Dedifferentiated amniotic fluid mesenchymal stem cell (primary cell): ENCODE measurements around the gene TRIM52.

Experiments used
- DNase-seq: peaks from one replicate; pipeline ENCODE4 v3.0.0-alpha.2; 2016; ENCODE audit errors: extremely low spot score

TRIM52 gene

DNA sequence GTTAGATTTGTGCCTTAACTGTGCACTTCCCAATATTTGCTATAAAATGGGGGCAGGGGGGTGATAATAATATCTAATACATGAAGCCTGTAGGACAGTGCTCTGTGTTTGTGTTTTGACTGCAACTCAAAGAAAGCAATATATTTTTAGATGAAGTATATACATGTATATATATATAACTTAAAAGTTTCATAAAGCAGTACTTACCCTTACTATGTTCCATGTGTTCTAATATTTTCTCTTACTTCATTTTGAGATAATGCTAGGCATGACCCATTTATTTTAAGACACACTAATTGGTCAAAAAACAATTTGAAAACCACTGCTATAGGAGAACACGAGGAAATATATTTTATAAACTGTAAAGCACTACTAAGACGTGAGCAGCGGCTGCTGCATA lies 2.4 kb downstream of the TRIM52 start:
- no peak for DNase-seq

DNA sequence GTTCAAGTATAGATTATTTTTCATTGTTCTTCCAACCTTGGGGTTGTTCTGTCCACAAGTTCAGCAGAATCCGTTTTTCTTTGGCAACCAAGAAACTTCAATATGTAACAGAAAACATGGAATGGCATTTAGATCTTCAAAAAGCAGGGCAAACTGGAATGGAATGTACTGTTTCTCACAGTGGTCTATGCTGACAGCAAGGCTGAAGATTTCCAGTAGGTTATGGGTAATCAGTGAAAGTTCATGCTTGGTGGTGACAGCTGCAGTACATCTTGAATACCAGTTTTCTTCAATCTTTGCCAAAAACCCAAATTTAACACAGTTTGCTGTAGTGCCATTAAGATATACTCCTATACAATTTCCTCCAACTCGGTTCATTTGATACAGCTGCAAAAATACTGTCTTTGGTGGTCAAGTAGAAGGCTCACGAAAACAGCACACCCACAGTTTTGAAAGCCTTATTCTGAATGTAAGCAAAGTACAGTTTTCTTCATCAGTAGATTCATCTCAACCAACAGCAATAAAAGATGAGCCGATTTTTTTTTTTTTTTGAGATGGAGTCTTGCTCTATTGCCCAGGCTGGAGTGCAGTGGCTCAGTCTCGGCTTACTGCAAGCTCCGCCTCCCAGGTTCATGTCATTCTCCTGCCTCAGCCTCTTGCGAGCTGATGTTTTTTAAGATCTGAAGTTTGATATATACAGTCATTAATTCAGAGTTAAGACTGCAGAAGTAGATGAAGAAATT lies 4.9 kb downstream of the TRIM52 start:
- DNase-seq, result no peak

DNA sequence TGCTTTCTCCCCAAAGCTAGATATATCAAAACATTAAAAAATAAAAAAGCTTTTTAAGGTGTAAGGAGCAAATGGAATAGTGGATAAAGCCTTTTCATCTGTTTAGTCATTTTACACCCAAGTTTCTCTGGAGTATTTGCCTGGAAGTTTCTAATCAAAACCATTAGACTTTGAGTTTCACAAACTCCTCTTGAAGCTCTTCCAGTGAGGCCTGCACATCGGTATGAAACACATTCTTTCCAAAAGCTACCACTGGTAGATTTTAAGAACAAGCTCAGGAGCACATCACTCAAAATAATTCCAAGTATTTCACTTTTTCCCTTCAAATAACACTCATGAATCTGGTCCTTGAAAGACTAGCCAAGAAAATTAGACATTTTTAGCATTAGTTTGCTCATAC lies 5.7 kb downstream of the TRIM52 start:
- DNase-seq, result no peak

DNA sequence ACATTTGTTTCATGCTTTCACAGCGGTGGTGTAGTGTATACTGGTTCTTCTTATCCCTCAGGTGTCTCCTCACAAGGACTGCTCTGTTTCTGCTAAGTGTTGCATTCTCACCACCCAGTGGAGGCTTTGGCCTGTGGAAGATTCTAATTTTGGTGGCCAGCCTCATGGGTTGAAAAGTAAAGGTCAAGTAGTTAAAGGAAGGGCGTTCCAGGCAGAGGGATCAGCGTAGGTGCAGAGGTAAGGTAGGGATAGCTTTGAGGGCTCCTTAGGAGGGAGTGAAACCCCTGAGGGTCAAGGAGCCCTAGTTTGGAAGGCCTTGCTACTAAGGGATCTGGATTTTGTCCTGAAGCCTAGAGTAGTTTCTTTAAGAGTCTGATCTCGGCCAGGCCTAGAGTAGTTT lies 12.7 kb downstream of the TRIM52 start:
- DNase-seq, result no peak

DNA sequence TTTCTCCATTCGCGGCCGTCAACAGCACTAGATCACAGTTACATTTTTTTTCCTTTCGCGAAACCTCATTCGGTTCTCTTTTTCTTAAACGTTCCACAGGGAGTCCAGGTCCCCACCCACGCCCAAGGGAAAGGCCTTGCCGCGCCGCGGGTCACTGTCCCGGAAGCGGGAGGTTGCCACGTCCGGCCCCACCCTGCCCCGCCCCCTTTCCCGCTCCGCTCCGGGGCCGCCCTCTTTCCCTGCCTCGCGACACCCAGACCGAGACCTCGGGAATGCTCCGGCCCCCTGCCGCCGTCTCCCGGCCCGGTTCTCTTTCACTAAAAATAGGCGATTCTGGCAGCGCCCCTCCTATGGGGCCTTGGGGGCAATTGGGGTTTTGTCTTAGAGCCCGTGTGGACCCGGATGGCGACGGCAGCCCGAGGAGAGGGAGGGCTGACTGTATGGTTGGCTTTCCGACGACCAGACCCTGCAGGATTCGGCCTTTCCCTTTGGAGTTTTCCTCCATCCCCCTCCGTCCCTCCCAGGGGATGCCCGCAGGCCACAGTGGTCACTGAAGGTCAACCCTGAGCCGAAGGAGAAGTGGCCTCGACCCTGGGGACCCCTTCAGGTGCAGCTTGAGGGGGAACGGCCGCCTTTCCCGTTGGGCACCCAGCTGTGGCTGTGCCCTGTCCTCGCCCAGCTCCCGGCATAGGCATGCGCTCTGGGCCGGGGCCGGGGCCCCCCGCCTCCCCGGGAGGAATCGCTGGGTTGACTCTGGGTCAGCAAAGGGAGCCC lies 14.5 kb downstream of the TRIM52 start:
- DNase-seq, result peak; percentile 83

DNA sequence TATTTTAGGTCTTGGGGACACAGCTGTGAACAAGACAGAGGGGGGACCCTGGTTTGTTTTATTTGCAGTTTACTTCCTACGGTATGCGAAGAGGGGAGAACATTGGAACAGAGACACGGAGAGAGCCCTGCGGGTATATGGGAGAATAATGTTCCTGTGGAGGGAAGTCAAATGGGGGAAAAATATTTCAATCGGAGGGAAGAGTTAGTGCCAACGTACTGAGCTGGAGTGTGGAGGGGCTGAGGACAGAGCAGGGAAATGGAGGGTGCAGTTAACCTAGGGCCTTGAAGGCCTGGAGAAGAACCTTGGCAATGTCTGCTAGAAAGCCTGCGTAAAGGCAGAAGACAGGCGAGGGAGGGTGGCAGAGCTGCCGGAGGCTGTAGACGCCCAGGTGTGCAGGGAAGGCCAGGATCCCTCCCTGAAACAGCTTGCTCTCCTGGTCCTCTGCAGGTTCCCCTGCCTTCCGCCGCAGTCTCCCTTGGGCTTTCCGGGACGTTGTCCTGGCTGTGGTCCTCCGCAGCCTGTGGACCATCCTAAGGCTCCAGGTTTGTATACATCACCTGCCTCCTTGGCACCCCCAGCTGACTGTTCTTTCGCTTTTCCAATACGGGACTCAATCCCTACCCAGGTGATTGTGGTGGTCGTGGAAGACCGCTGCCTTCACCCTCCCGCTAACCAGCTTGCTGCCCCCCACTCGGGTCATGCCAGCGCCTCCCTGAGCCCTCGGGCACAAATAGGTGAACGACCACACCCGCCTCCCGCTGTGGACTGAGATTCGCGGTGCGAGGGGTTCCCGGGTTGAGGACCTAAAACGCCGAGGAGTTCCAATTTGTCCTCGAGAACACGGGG lies 15.3 kb downstream of the TRIM52 start:
- no peak for DNase-seq

DNA sequence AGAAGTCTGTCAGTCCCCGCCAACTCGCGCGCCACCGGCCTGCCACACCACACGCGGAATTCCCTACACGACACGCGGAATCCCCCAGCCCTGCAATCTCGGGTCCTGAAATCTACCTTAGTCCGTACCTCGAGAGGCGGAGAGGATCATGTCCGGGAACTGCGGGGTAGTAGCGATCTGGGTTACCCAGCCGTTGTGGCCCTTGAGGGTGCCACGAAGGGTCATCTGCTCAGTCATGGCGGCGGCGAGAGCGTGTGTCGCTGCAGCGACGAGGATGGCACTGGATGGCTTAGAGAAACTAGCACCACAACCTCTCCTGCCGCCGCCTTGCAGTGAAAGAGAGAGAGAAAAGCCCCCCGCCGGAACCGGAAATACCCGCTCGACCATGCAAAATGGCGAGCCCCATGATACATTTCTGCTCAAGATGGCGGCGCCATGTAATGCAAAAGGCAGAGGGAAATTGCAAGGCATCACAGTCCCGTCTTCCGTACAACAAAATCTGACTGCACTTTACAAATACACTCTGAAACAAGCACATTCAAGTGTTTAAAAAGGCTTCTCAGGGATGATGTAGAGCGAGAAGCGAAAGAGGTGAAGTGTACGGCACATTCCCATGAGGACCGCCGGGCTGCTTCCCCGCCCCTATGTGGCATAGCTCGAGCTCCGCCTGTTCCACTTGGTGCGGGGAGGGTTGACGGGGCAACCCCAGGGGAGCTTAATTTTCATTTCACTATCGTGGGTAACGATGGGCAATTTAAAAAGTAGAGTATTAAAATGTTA lies 17.2 kb downstream of the TRIM52 start, which contains the start of gene RACK1:
Gene RACK1, minus strand, starts transcription at position 343 of the 780 bp plus-strand sequence. Its CDS starts 106 bp downstream, at position 237.
- DNase-seq, result peak; percentile 85

DNA sequence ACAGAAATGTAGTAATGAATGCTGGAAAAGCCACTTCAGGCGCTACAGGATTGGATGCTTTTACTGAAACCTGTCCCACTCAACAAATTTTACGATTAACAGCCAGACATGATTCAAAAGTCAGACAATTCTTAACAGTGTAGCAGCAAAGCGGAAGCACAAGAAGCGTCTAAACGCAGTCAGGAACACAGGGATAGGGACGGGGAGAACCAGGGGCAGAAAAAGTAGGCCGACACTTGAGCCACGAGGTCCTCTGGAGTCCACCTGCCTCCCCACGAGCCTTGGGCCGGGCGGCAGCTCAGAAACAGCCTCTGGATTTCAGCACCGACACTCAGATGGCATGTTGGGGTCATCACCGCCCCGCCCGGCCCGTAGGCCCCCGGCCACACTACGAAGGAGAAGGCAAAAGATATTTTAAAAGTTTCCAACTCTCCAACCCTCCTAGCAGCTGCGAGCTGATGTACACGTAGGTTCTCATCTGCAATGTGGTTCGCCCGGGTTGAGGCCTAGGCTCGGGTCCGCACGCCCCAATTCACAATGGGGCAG lies 17.9 kb downstream of the TRIM52 start:
- no peak for DNase-seq

DNA sequence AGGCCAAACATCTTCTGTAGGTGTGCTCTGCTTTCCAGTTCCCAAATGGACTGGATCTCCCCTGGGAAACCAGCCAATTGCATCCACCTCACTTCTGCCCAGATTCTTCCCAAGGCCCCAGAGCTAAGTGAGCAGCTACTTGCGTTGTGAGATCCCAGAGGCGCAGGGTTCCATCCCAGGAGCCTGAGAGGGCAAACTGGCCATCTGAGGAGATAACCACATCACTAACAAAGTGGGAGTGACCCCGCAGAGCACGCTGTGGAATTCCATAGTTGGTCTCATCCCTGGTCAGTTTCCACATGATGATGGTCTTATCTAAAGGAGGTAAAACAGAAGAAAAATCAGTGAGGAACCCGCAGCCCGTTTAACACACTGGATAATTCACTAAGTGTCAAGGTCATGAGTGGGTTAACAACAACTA lies 18.9 kb downstream of the TRIM52 start:
- DNase-seq, result no peak

DNA sequence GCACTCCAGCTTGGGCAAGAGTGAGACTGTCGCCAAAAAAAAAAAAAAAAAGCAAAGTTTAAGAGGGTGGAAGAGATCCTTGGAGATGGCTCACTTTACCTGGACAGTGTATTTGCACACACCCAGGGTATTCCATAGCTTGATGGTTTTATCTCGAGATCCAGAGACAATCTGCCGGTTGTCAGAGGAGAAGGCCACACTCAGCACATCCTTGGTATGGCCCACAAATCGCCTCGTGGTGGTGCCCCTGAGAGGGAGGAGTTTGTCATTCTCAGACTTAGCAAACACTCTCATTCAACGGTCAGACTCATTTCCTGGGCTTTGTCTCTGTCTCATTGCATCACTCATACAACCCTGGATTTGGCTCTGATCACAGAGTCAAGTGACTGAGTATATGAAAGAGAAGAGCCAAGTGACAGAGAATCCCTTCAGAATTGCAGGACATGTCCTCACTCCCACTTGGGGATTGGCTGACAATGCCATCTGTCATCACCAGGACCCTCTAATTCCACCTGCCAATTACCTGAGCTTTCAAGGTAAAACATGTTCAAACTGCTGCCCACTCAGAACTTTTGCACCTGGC lies 19.5 kb downstream of the TRIM52 start:
- DNase-seq, result peak; percentile 62

DNA sequence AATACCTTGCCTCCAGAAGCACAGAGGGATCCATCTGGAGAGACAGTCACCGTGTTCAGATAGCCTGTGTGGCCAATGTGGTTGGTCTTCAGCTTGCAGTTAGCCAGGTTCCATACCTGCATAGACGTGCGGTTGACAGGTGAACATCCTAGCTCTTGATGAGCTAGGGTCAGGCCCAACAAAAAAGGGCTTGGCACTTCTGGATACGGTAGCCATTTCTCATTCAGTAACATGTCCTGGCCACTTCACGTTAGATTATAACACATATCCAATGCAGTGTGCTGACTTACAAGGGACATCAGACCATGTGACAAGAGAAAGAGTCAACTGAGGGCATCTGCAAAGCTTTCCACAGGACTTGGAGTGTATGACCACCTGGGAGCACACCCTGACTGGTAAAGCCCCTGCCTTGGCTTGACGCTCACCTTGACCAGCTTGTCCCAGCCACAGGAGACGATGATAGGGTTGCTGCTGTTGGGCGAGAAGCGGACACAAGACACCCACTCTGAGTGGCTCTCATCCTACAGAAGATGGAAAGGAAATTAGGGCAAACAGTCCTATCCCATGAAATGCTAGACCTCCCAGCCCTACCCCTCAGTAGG lies 21.8 kb downstream of the TRIM52 start:
- no peak for DNase-seq

DNA sequence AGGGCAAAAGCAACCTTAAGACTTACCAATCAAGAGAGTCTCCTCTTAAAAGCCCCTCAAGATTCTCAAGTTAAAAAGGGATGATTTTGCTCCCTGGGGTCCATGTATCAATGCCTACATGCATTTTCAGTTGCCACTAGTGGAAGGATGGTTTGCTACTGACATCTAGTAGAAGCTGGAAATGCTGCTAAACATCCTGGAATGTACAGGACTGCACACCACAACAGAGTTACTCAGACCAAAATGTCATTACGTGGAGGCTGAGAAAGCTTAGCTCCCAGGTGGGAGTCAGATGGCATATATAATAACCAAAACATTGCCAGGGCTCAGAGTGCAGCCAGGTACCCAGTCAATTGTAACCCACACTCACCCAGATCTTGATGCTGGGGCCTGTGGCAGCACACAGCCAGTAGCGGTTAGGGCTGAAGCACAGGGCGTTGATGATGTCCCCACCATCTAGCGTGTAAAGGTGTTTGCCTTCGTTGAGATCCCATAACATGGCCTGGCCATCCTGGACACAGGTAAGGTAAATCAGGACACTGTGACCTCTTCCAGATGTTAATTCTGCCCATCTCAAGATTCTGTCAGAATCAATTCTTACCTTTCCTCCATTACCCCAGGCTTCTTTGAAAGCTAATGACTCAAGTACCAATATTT lies 23.1 kb downstream of the TRIM52 start:
- DNase-seq, result no peak

DNA sequence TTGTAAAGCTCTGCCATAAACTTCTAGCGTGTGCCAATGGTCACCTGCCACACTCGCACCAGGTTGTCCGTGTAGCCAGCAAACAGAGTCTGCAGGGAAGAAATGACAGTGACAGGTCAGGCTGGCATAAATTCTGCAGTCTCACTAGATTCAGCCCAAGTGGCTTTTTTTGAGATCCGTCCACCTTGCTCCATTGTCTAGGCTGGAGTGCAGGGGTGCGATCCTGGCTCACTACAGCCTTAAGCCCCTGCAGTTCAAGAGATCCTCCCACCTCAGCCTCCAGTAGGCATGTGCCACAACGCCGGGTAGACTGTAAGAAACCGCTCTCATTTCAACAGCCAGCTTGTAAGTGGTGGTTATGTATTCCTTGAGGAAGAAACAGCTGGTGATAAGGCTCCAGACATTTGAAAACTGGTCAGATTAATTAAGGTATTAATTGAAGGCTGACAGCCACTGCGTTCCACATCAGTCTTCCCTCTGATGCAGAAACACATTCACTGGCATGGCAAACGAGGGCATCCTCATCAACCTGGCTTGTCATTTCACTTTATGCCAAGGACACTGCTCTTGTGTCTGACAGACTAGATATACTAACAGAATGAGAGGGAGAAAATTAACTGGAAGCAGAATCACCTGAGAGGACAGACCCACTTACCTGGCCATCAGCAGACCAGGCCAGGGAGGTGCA lies 23.8 kb downstream of the TRIM52 start:
- no peak for DNase-seq

DNA sequence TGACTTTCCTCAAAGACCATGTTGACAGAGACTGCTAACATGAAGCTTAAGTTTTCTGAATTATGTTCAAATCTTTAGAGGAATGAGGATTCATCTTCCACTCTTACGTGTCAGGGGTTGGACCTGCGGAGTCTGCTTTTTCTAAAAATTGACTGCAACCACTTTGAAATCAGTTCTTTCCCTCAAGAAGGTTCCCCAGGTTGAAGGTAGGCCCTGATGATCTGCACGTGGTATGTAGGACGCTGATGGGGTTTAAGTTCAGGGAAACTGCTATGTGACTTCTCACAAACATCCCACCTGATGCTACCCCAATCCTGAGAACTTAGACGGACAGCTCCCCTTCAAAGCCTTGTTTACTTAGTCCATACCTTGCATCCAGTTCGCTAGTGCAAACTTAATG lies 24.5 kb downstream of the TRIM52 start:
- no peak for DNase-seq

DNA sequence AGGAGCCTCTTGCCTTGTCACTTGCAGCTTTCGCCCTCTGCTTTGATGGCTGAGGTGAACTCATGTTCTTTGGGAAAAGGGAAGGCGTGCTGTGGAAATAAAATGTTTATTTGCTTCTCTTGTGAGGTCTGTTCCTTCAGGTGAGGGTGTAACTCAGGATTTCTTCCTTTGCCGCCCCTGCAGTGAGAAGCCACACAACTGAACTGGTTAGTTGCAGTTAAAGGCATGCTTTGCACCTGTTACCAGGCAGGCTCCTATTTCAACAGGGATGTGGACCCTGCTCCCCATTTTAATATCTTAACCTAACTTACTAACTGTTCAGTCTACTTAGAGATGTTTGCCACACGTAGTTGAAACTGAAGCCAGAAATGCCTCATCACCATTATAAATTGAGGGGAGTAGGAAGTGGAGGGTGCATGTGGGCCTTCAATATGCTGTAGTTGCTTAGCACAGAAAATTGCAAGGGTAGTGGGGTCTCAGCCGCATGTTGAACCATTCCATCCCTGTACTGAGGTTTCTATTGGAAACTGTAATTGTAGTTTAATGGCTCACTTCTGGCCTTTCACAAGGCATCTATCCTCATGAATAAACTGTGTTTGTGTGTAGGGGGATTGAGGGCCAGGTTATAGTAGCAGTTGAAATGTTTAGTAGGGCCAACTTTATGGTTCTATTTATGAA lies 25.1 kb downstream of the TRIM52 start:
- DNase-seq, result no peak

DNA sequence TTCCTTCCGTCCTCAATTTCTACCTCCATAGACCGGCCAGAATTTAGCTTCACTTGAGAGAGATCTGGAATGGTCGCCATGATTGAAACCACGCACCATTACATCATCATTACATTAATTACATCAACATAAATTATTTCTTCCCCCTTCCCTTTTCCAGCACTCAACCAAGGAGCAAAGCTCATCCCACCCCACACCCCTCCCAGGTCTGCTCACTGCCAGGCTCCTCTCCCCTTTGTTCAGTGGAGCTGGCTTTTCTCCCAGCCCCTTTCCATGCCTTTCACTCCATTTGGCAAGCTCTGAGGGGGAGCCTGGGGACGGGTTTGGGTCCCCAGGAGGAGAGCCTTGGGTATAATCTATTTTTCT lies 25.6 kb downstream of the TRIM52 start:
- DNase-seq, result no peak

DNA sequence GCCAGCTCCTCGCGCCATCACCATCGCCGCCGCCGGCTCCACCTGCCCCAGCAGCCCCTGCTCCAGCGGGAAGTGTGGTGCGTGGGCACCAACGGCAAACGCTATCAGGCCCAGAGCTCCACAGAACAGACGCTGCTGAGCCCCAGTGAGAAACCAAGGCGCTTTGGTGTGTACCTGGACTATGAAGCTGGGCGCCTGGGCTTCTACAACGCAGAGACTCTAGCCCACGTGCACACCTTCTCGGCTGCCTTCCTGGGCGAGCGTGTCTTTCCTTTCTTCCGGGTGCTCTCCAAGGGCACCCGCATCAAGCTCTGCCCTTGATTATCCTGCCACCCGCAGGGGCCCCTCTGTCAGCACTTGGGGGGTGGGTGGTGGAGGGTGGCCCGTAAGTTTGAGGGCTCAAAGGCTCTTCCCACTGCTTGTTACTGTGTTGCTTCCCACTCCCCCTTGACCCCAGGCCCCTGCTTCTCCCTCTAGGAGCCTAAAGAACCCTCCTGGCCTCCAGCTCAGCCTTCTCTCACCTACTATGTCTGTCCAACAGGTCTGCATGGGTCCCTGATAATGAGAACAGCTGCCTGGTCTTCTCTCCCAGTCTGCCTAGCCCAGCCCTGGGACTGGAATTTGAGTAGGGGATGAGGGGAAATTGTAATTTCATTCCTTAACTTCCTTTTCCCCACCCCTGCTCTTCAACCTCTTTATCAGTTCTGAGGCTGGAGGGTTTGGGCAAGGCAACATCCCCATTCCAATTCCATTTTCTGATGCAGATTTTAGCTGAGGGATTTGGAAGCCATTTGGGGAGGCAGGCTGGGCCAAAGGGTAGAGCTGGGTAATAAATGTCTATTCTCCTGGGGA lies 26.3 kb downstream of the TRIM52 start:
- DNase-seq, result no peak
